Activated T-cell treated with anti-CD3 and anti-CD28 coated beads, Interleukin-2, amount 50 U/mL, for 24 hours (primary cell): Measurements from ENCODE around the gene POU2AF3.

ENCODE experiments used
- DNase-seq: peaks from one replicate; pipeline ENCODE4 v3.0.0-alpha.2; 2020
- H3K27ac Mint-ChIP-seq: 2 replicates; pipeline ENCODE4 v1.8.0; 2020; ENCODE audit warnings: mild to moderate bottlenecking, mixed read lengths
- H3K27me3 Mint-ChIP-seq: 2 replicates; pipeline ENCODE4 v1.8.0; 2020; ENCODE audit warnings: mixed read lengths
- H3K36me3 Mint-ChIP-seq: 2 replicates; pipeline ENCODE4 v1.8.0; 2020; ENCODE audit warnings: low read depth, mixed read lengths
- H3K4me1 Mint-ChIP-seq: 2 replicates; pipeline ENCODE4 v1.8.0; 2020; ENCODE audit warnings: low read depth, mixed read lengths
- H3K4me3 Mint-ChIP-seq: 2 replicates; pipeline ENCODE4 v1.8.0; 2020; ENCODE audit warnings: mild to moderate bottlenecking, moderate library complexity, mixed read lengths
- H3K9me3 Mint-ChIP-seq: 2 replicates; pipeline ENCODE4 v1.8.0; 2020; ENCODE audit warnings: mixed read lengths

The POU2AF3 gene

GRCh38 chr11:111349191-111349695 is 50.9 kb downstream of the POU2AF3 start:
- Mint-ChIP-seq H3K4me1 (no peaks in the 10 kb centered on the region), H3K36me3 (no peaks in the 10 kb centered on the region), H3K27ac (no peak overlapping the region)

GRCh38 chr11:111350811-111351210 is 52.5 kb downstream of the POU2AF3 start:
- Mint-ChIP-seq H3K36me3 (no peaks in the 10 kb centered on the region), H3K4me3 (no peak overlapping the region), H3K27ac (no peak overlapping the region), H3K9me3 (no peaks in the 10 kb centered on the region), H3K4me1 (no peaks in the 10 kb centered on the region), H3K27me3 (peaks cover 2% of the 10 kb centered on the region)
- no peak for DNase-seq

More at GRCh38 chr11:111349191-111349695, 50.9 kb downstream of the POU2AF3 start:
- no peak overlapping the region for H3K4me3 Mint-ChIP-seq
- no peak for DNase-seq
- H3K9me3 Mint-ChIP-seq = no peaks in the 10 kb centered on the region
- H3K27me3 Mint-ChIP-seq = peaks cover 2% of the 10 kb centered on the region

GRCh38 chr11:111351374-111352055 is 53.2 kb downstream of the POU2AF3 start:
- peaks cover 2% of the 10 kb centered on the region for H3K27me3 Mint-ChIP-seq
- DNase-seq = no peak
- no peak overlapping the region for H3K4me3 Mint-ChIP-seq
- H3K9me3 Mint-ChIP-seq = no peaks in the 10 kb centered on the region
- no peaks in the 10 kb centered on the region for H3K36me3 Mint-ChIP-seq
- H3K4me1 Mint-ChIP-seq = no peaks in the 10 kb centered on the region
- no peak overlapping the region for H3K27ac Mint-ChIP-seq

GRCh38 chr11:111352231-111352746 is 53.9 kb downstream of the POU2AF3 start:
- no peak for DNase-seq
- no peak overlapping the region for H3K27ac Mint-ChIP-seq
- H3K4me3 Mint-ChIP-seq = no peak overlapping the region
- H3K9me3 Mint-ChIP-seq = no peaks in the 10 kb centered on the region
- no peaks in the 10 kb centered on the region for H3K36me3 Mint-ChIP-seq
- H3K27me3 Mint-ChIP-seq = no peaks in the 10 kb centered on the region
- H3K4me1 Mint-ChIP-seq = no peaks in the 10 kb centered on the region

GRCh38 chr11:111352935-111353710 is 54.8 kb downstream of the POU2AF3 start:
- Mint-ChIP-seq H3K4me3 (no peak overlapping the region), H3K27me3 (no peaks in the 10 kb centered on the region), H3K27ac (no peak overlapping the region), H3K9me3 (no peaks in the 10 kb centered on the region), H3K36me3 (no peaks in the 10 kb centered on the region), H3K4me1 (no peaks in the 10 kb centered on the region)
- no peak for DNase-seq

- Mint-ChIP-seq H3K36me3 (no peaks in the 10 kb centered on the region), H3K4me3 (no peak overlapping the region), H3K9me3 (no peaks in the 10 kb centered on the region), H3K4me1 (no peaks in the 10 kb centered on the region), H3K27ac (no peak overlapping the region), H3K27me3 (no peaks in the 10 kb centered on the region)
- no peak for DNase-seq
Observed at GRCh38 chr11:111353776-111354600, 55.6 kb downstream of the POU2AF3 start.

- H3K27ac Mint-ChIP-seq = no peak overlapping the region
- no peak for DNase-seq
- H3K27me3 Mint-ChIP-seq = no peaks in the 10 kb centered on the region
- H3K9me3 Mint-ChIP-seq = no peaks in the 10 kb centered on the region
- H3K36me3 Mint-ChIP-seq = no peaks in the 10 kb centered on the region
- no peaks in the 10 kb centered on the region for H3K4me1 Mint-ChIP-seq
- H3K4me3 Mint-ChIP-seq = no peak overlapping the region
Observed at GRCh38 chr11:111354601-111354891, 56.2 kb downstream of the POU2AF3 start.

- Mint-ChIP-seq H3K4me3 (no peak overlapping the region), H3K27ac (no peak overlapping the region), H3K27me3 (no peaks in the 10 kb centered on the region), H3K4me1 (no peaks in the 10 kb centered on the region), H3K9me3 (no peaks in the 10 kb centered on the region), H3K36me3 (no peaks in the 10 kb centered on the region)
- no peak for DNase-seq
Observed at GRCh38 chr11:111355101-111355500, 56.8 kb downstream of the POU2AF3 start.

- Mint-ChIP-seq H3K4me1 (peaks cover 2% of the 10 kb centered on the region), H3K27ac (no peak overlapping the region), H3K4me3 (no peak overlapping the region), H3K9me3 (no peaks in the 10 kb centered on the region), H3K27me3 (no peaks in the 10 kb centered on the region), H3K36me3 (no peaks in the 10 kb centered on the region)
- DNase-seq = no peak
Observed at GRCh38 chr11:111355956-111356659, 57.8 kb downstream of the POU2AF3 start.

GRCh38 chr11:111356660-111357048 is 58.3 kb downstream of the POU2AF3 start:
- H3K27me3 Mint-ChIP-seq = no peaks in the 10 kb centered on the region
- H3K9me3 Mint-ChIP-seq = no peaks in the 10 kb centered on the region
- no peak overlapping the region for H3K27ac Mint-ChIP-seq
- H3K36me3 Mint-ChIP-seq = no peaks in the 10 kb centered on the region
- no peak overlapping the region for H3K4me3 Mint-ChIP-seq
- DNase-seq = no peak
- peaks cover 3% of the 10 kb centered on the region for H3K4me1 Mint-ChIP-seq

GRCh38 chr11:111357150-111358037 is 59.0 kb downstream of the POU2AF3 start:
- no peak for DNase-seq
- no peaks in the 10 kb centered on the region for H3K9me3 Mint-ChIP-seq
- H3K4me3 Mint-ChIP-seq = no peak overlapping the region
- H3K36me3 Mint-ChIP-seq = no peaks in the 10 kb centered on the region
- H3K27ac Mint-ChIP-seq = no peak overlapping the region
- H3K4me1 Mint-ChIP-seq = peaks cover 6% of the 10 kb centered on the region
- no peaks in the 10 kb centered on the region for H3K27me3 Mint-ChIP-seq
